ENCODE measurements around the gene SERGEF. TPM values are rescaled to one million over a fixed set of nuclear protein-coding genes. Genes with fewer than 3 reads are reported as not detected.

SERGEF gene
- total RNA-seq, 1 experiment from 2014 or later, result 31.4 TPM

DNA sequence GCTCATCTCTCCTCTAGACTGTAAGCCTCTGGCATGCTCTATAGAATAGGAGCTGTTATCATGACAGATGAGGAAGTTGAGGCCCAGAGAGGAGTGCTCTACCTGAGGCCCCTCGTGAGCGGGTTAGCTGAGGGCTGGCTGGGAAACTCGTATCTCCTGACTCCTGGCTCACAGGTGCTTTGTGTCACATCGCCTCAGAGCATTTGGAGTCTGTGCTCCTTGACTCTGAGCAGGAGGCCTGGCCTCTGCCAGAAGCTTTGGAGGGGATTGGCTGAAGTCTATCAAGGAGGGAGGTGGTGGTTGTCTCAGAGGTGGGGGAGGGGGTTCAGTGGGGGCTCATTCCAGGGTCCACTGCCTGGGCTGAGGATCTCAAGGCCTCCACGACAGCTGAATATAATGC, 270.8 kb downstream of the SERGEF start:
- Histone ChIP-seq H3K18ac (ENCODE audit: insufficient read length, low read depth, low read length) (no peak overlapping the region), H2BK120ac (ENCODE audit: low read depth, low read length, poor library complexity, severe bottlenecking) (no peak overlapping the region), H2AK5ac (ENCODE audit: insufficient read length, low read length) (no peak overlapping the region), H2BK12ac (ENCODE audit: insufficient read length, low read depth, low read length) (no peak overlapping the region), H3K9ac (ENCODE audit: extremely low read depth, insufficient read length, low read length) (no peak overlapping the region), H3K9me3 (ENCODE audit: control insufficient read depth, low read depth, low read length) (no peaks in the 10 kb centered on the region), H2BK5ac (ENCODE audit: insufficient read length, low read length) (no peak overlapping the region), H3K79me1 (ENCODE audit: insufficient read depth, low read depth, low read length, poor library complexity, severe bottlenecking) (no peaks in the 10 kb centered on the region), H2BK15ac (ENCODE audit: low read depth, low read length) (no peak overlapping the region), H4K20me1 (ENCODE audit: control insufficient read depth, insufficient read depth, insufficient read length) (no peaks in the 10 kb centered on the region), H3K79me2 (ENCODE audit: insufficient read depth, low read length) (no peaks in the 10 kb centered on the region), H4K8ac (replicated peaks; ENCODE audit: insufficient read length, low read depth, low read length) (no peak overlapping the region), H3K14ac (ENCODE audit: insufficient read depth, low read length) (no peak overlapping the region; the same call in 1 of the 2 replicates), H3K4ac (ENCODE audit: low read depth, low read length) (no peak overlapping the region), H3K4me2 (ENCODE audit: insufficient read depth, insufficient read length, low read length) (no peak overlapping the region), H3K23ac (ENCODE audit: insufficient read length, low read depth, low read length) (no peak overlapping the region), H2AFZ (ENCODE audit: low read length) (no peak overlapping the region), H3K56ac (ENCODE audit: insufficient read length, low read depth, low read length) (no peak overlapping the region), H2BK20ac (ENCODE audit: low read depth, low read length, poor library complexity, severe bottlenecking) (no peak overlapping the region), H3K27ac (ENCODE audit: insufficient read length, low read depth, low read length) (no peak overlapping the region), H4K91ac (ENCODE audit: insufficient read length, low read depth, low read length) (no peak overlapping the region), H3K4me1 (ENCODE audit: insufficient read depth, low read length) (no peaks in the 10 kb centered on the region), H3T11ph (ENCODE audit: low read length) (no peak overlapping the region), H3K27me3 (ENCODE audit: insufficient read depth, low read length) (peaks cover 10% of the 10 kb centered on the region; the same call in 1 of the 2 replicates), H3K23me2 (ENCODE audit: insufficient read length, low read depth, low read length, poor library complexity, severe bottlenecking) (no peaks in the 10 kb centered on the region), H4K5ac (ENCODE audit: insufficient read length, low read depth, low read length) (no peak overlapping the region)
- H3K4me1 Mint-ChIP-seq, result peaks cover 0 to 11% of the 10 kb centered on the region in 2 experiments; a peak in 3 of 4 replicates
- no peak overlapping the region for H3K27ac Mint-ChIP-seq
- WGBS (ENCODE audit: extremely low coverage, insufficient read length, low lambda C conversion rate), result no CpG with 5 or more reads among the region's 5 CpGs
- H3K27me3 Mint-ChIP-seq (ENCODE audit: low read depth), result peaks cover 23% of the 10 kb centered on the region
- no peak overlapping the region for H3K4me3 Mint-ChIP-seq
- no peaks in the 10 kb centered on the region for H3K36me3 Mint-ChIP-seq (ENCODE audit: insufficient read depth in 1 of 3, low read depth in 3 of 3)
- TF ChIP-seq CTCF (conservative IDR thresholded peaks at IDR 0.05), result no peak
- DNase-seq, result no peak
- no peaks in the 10 kb centered on the region for H3K9me3 Mint-ChIP-seq
